Bronchial epithelial cell (primary cell): ENCODE measurements around the gene MYL10. TPM values are rescaled to one million over a fixed set of nuclear protein-coding genes. Genes with fewer than 3 reads are reported as not detected.

Experiments
- DNase-seq: peaks from one replicate; pipeline ENCODE4 v3.0.0-alpha.2; 2010; ENCODE audit warnings: low read depth
- FAIRE-seq: peaks from 2 replicates; lab custom pipeline; 2011; peaks lifted over from hg19 to GRCh38; lab: Jason Lieb, UNC
- H3K27me3 ChIP-seq: 2 replicates; pipeline ENCODE4 v1.5.1; 2011; ENCODE audit warnings: low read length; ENCODE audit not compliant: control insufficient read depth, insufficient read depth
- H3K36me3 ChIP-seq: 2 replicates; pipeline ENCODE4 v1.5.1; 2011; ENCODE audit warnings: low read length; ENCODE audit not compliant: control insufficient read depth, insufficient read depth
- H3K4me3 ChIP-seq: 2 replicates; pipeline ENCODE4 v1.5.1; 2011; ENCODE audit warnings: mild to moderate bottlenecking, low read depth, low read length, control low read depth
- CTCF ChIP-seq: IDR thresholded peaks from 2 replicates; pipeline ENCODE4 v1.5.1; 2011; ENCODE audit warnings: mild to moderate bottlenecking, moderate library complexity, low read length, control low read depth, inconsistent platforms; ENCODE audit not compliant: insufficient read depth, severe bottlenecking
- total RNA-seq: library from RNA; depleted of rRNA; stranded (reverse); fragments of >200 nt; gene quantifications from 2 replicates; pipeline ENCODE4 v1.2.1, GENCODE V29; 2014

Gene MYL10
- total RNA-seq: not detected in 2 replicates

DNA sequence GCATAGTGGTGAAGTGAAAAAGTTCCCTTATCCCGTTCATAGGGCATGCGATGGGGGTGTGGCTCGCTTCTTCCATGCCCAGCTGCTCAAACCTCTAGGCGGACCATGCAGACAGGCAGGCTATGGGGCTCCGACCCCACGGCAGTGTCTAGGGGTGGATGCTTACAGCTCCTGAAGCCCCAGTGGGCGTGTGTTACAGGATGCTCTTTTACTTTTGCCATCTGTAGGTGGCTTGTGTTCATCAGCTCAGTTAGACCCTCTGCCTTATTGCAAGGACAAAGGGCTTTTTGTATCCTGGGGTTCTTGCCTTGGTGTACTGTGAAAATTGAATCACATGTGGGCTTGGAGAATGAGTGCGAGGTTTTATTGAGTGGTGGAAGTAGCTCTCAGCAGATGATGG is at the start of gene MYL10:
Gene MYL10 (minus strand): TSS at position 126 of the 400 bp plus-strand sequence. CDS start 178 bp downstream, outside the sequence.
- TF ChIP-seq CTCF: no peak
- Histone ChIP-seq H3K36me3 (no peaks in the 10 kb centered on the region), H3K27me3 (peaks cover 4% of the 10 kb centered on the region), H3K4me3 (no peak within 1 kb of the TSS)
- DNase-seq: no peak
- FAIRE-seq: no peak

GRCh38 chr7:101678658-101679057 is 49.6 kb upstream of the MYL10 start:
- no peak for DNase-seq
- no peak for FAIRE-seq
- no peak overlapping the region for H3K4me3 ChIP-seq
- no peaks in the 10 kb centered on the region for H3K36me3 ChIP-seq
- H3K27me3 ChIP-seq: no peaks in the 10 kb centered on the region
- no peak for TF ChIP-seq CTCF

GRCh38 chr7:101677797-101678479 is 48.8 kb upstream of the MYL10 start:
- DNase-seq: peak; percentile 14
- H3K4me3 ChIP-seq: no peak overlapping the region
- no peaks in the 10 kb centered on the region for H3K27me3 ChIP-seq
- TF ChIP-seq CTCF: no peak
- no peak for FAIRE-seq
- H3K36me3 ChIP-seq: no peaks in the 10 kb centered on the region

- FAIRE-seq: no peak
- DNase-seq: no peak
- no peak overlapping the region for H3K4me3 ChIP-seq
- TF ChIP-seq CTCF: no peak
- no peaks in the 10 kb centered on the region for H3K36me3 ChIP-seq
- no peaks in the 10 kb centered on the region for H3K27me3 ChIP-seq
These were observed 48.3 kb upstream of the MYL10 start for GRCh38 chr7:101677391-101677790.

- no peaks in the 10 kb centered on the region for H3K36me3 ChIP-seq
- DNase-seq (no peak), FAIRE-seq (no peak)
- H3K27me3 ChIP-seq: no peaks in the 10 kb centered on the region
- no peak for TF ChIP-seq CTCF
- H3K4me3 ChIP-seq: no peak overlapping the region
These were observed 47.9 kb upstream of the MYL10 start for GRCh38 chr7:101676956-101677355.
